Measurements from ENCODE around the gene PTCD1. TPM values are rescaled to one million over a fixed set of nuclear protein-coding genes. Genes with fewer than 3 reads are reported as not detected.
A peak's percentile ranks its signal among the peaks of the same experiment; 100 is the strongest.

The PTCD1 gene
- total and polyA plus RNA-seq, 2 experiments from 2014 or later: 2.8 to 5.2 TPM

DNA sequence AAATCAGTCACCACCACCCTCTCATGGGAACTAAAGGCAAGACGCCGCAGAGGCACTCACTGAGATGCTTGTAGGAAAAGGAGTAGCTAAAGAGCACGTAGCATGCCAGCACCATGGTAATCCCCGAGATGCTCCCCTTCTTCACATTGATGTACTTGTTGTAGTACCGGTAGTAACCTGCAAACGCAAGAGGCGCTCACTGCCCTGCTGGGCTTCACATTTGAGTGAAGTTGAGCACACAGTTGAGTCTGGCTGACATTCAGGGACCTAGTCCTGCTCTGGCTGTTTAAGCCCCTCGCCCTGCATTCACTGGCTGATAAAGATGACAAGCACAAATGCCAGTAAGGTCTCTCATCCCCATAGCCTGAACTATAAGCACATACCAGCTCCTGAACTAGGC, 20.5 kb upstream of the PTCD1 start:
- Histone ChIP-seq H3K4me3 (no peak overlapping the region), H4K20me1 (ENCODE audit: insufficient read depth) (peaks cover 8% of the 10 kb centered on the region; the same call in 1 of the 2 replicates), H2AFZ (no peak overlapping the region), H3K9me3 (ENCODE audit: low read depth) (no peaks in the 10 kb centered on the region), H3K9me2 (ENCODE audit: insufficient read depth) (no peaks in the 10 kb centered on the region), H3K4me2 (ENCODE audit: unreplicated experiment) (no peak overlapping the region), H3F3A (ENCODE audit: insufficient read depth) (peaks cover 16% of the 10 kb centered on the region), H3K27ac (no peak overlapping the region), H3K36me3 (ENCODE audit: low read depth) (peaks cover 16% of the 10 kb centered on the region; the same call in 1 of the 2 replicates), H3K79me2 (ENCODE audit: insufficient read depth) (peaks cover 93% of the 10 kb centered on the region), H3K4me1 (ENCODE audit: insufficient read depth) (no peaks in the 10 kb centered on the region), H3K27me3 (replicated peaks; ENCODE audit: insufficient read depth) (no peaks in the 10 kb centered on the region), H3K9ac (no peak overlapping the region)
- in situ Hi-C loops (cut with MboI): no loop called here
- DNase-seq: peak; percentile 57
- WGBS, 2 experiments (ENCODE audit: low coverage in 1 of 2, low lambda C conversion rate in 2 of 2, missing lambda C conversion rate in 2 of 2): 79 to 83% methylated on average over 8 of the region's 8 CpGs
- no peak for TF ChIP-seq EZH2 (IDR thresholded peaks at IDR 0.05; ENCODE audit: insufficient read depth, poor library complexity, severe bottlenecking)
- no peak for TF ChIP-seq EZH2phosphoT487 (IDR thresholded peaks at IDR 0.05; ENCODE audit: insufficient read depth, low read depth)

DNA sequence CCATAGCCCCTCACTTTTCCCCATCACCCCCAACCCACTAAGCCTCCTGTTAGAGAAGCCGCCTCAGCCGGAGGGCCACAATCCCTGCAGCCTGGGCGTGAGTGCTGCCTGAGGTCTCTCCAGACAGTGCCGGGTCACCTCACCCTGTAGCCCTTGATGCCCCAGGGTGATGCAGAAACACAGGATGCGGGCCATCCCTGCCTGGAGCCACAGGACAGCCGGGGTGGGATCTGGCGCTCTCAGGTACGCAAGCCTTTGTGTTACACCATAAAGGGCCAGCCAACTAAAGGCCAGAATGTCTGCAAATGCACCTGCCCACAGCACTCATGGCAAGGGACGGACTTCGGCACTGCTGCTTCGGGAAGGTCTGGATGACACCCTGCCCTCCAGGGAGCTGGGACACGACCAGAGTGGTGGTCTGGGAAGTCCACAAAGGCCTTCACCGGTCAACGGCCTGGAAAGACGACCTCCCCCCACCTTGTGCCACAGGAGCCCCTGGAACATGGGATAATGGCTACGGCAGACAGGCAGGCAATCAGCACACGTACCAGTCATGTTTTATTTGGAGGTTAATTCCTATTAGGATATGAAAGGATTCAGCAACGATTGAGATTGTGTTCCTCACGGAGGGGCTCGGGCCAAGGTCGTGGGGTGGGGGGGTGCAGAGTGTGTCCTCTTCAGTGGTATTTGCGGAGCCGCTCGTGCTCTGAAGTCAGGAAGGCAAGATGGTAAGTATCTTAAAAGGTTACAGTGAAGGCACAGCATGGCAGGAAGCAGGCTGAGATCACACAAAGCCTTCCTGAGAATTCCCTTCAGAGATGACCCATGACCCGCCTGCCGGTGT, 19.3 kb upstream of the PTCD1 start:
- peaks cover 6% of the 10 kb centered on the region; the same call in 1 of the 2 replicates for H3K36me3 ChIP-seq (ENCODE audit: low read depth)
- H3K27me3 ChIP-seq (replicated peaks; ENCODE audit: insufficient read depth): no peaks in the 10 kb centered on the region
- TF ChIP-seq EZH2 (IDR thresholded peaks at IDR 0.05; ENCODE audit: insufficient read depth, poor library complexity, severe bottlenecking) (no peak), EZH2phosphoT487 (IDR thresholded peaks at IDR 0.05; ENCODE audit: insufficient read depth, low read depth) (no peak)
- no peaks in the 10 kb centered on the region for H3K9me3 ChIP-seq (ENCODE audit: low read depth)
- H4K20me1 ChIP-seq (ENCODE audit: insufficient read depth): peaks cover 5% of the 10 kb centered on the region; the same call in 1 of the 2 replicates
- WGBS, 2 experiments (ENCODE audit: low coverage in 1 of 2, low lambda C conversion rate in 2 of 2, missing lambda C conversion rate in 2 of 2): 85 to 87% methylated on average over 26 of the region's 26 CpGs
- DNase-seq: no peak
- no peak overlapping the region for H3K27ac ChIP-seq
- H3K79me2 ChIP-seq (ENCODE audit: insufficient read depth): peaks cover 82% of the 10 kb centered on the region
- H3K9me2 ChIP-seq (ENCODE audit: insufficient read depth): no peaks in the 10 kb centered on the region
- no peak overlapping the region for H3K4me2 ChIP-seq (ENCODE audit: unreplicated experiment)
- H2AFZ ChIP-seq: no peak overlapping the region
- no peaks in the 10 kb centered on the region for H3K4me1 ChIP-seq (ENCODE audit: insufficient read depth)
- no peak overlapping the region for H3K4me3 ChIP-seq
- peaks cover 16% of the 10 kb centered on the region for H3F3A ChIP-seq (ENCODE audit: insufficient read depth)
- in situ Hi-C loops (cut with MboI): no loop called here
- H3K9ac ChIP-seq: no peak overlapping the region

GRCh38 chr7:99457050-99457649, 18.6 kb upstream of the PTCD1 start:
- H3K4me1 ChIP-seq (ENCODE audit: insufficient read depth): no peaks in the 10 kb centered on the region
- H2AFZ ChIP-seq: no peak overlapping the region
- H3K79me2 ChIP-seq (ENCODE audit: insufficient read depth): peaks cover 75% of the 10 kb centered on the region
- no peaks in the 10 kb centered on the region for H3K9me3 ChIP-seq (ENCODE audit: low read depth)
- H4K20me1 ChIP-seq (ENCODE audit: insufficient read depth): peaks cover 5% of the 10 kb centered on the region; the same call in 1 of the 2 replicates
- H3F3A ChIP-seq (ENCODE audit: insufficient read depth): peaks cover 16% of the 10 kb centered on the region
- DNase-seq: no peak
- in situ Hi-C loops (cut with MboI): no loop called here
- H3K36me3 ChIP-seq (ENCODE audit: low read depth): peaks cover 6% of the 10 kb centered on the region; the same call in 1 of the 2 replicates
- WGBS, 2 experiments (ENCODE audit: low coverage in 1 of 2, low lambda C conversion rate in 2 of 2, missing lambda C conversion rate in 2 of 2): 65 to 67% methylated on average over 5 to 6 of the region's 6 CpGs
- H3K4me2 ChIP-seq (ENCODE audit: unreplicated experiment): no peak overlapping the region
- H3K27me3 ChIP-seq (replicated peaks; ENCODE audit: insufficient read depth): no peaks in the 10 kb centered on the region
- TF ChIP-seq EZH2phosphoT487 (IDR thresholded peaks at IDR 0.05; ENCODE audit: insufficient read depth, low read depth) (no peak), EZH2 (IDR thresholded peaks at IDR 0.05; ENCODE audit: insufficient read depth, poor library complexity, severe bottlenecking) (no peak)
- H3K9me2 ChIP-seq (ENCODE audit: insufficient read depth): no peaks in the 10 kb centered on the region
- H3K27ac ChIP-seq: no peak overlapping the region
- H3K9ac ChIP-seq: no peak overlapping the region
- H3K4me3 ChIP-seq: no peak overlapping the region

- peaks cover 66% of the 10 kb centered on the region for H3K79me2 ChIP-seq (ENCODE audit: insufficient read depth)
- no peaks in the 10 kb centered on the region for H3K9me3 ChIP-seq (ENCODE audit: low read depth)
- H3K4me2 ChIP-seq (ENCODE audit: unreplicated experiment): no peak overlapping the region
- no peak for DNase-seq
- no peak overlapping the region for H3K4me3 ChIP-seq
- in situ Hi-C loops (cut with MboI): no loop called here
- peaks cover 5% of the 10 kb centered on the region; the same call in 1 of the 2 replicates for H4K20me1 ChIP-seq (ENCODE audit: insufficient read depth)
- H3K4me1 ChIP-seq (ENCODE audit: insufficient read depth): no peaks in the 10 kb centered on the region
- peaks cover 6% of the 10 kb centered on the region; the same call in 1 of the 2 replicates for H3K36me3 ChIP-seq (ENCODE audit: low read depth)
- no peak overlapping the region for H2AFZ ChIP-seq
- peaks cover 16% of the 10 kb centered on the region for H3F3A ChIP-seq (ENCODE audit: insufficient read depth)
- no peaks in the 10 kb centered on the region for H3K27me3 ChIP-seq (replicated peaks; ENCODE audit: insufficient read depth)
- H3K27ac ChIP-seq: no peak overlapping the region
- WGBS, 2 experiments (ENCODE audit: low coverage in 1 of 2, low lambda C conversion rate in 2 of 2, missing lambda C conversion rate in 2 of 2): 59% methylated on average over 13 of the region's 13 CpGs
- H3K9me2 ChIP-seq (ENCODE audit: insufficient read depth): no peaks in the 10 kb centered on the region
- no peak for TF ChIP-seq EZH2phosphoT487 (IDR thresholded peaks at IDR 0.05; ENCODE audit: insufficient read depth, low read depth)
- no peak for TF ChIP-seq EZH2 (IDR thresholded peaks at IDR 0.05; ENCODE audit: insufficient read depth, poor library complexity, severe bottlenecking)
- no peak overlapping the region for H3K9ac ChIP-seq
Observed at GRCh38 chr7:99456288-99456687, 17.7 kb upstream of the PTCD1 start.

Measured in GM23248 (cell line).